CD4-positive, alpha-beta memory T cell (primary cell): ENCODE data around the gene GRPR. TPM values are rescaled to one million over a fixed set of nuclear protein-coding genes. Genes with fewer than 3 reads are reported as not detected.

Experiments used
- CTCF ChIA-PET: fragments of 350-600 bp; sonication (Branson Sonifier 250); formaldehyde crosslinking; loops from one replicate; lab custom pipeline; 2021; ENCODE audit warnings: inconsistent platforms; ENCODE audit not compliant: partially characterized antibody; lab: Charles Lee
- POLR2A ChIA-PET: fragments of 350-600 bp; sonication (Branson Sonifier 250); formaldehyde crosslinking; loops from one replicate; lab custom pipeline; 2021; ENCODE audit not compliant: partially characterized antibody; lab: Charles Lee
- DNase-seq, 5 donors: peaks; one replicate each; pipeline versions ENCODE4 v3.0.0 to v3.0.0-alpha.2; 2020 to 2022; ENCODE audit warnings: mixed read lengths in 1 of 5
- H3K27ac ChIP-seq: one replicate; pipeline ENCODE4 v1.7.0; 2013; ENCODE audit warnings: low read depth, low read length
- H3K27me3 ChIP-seq: 2 replicates; pipeline ENCODE4 v1.7.0; 2013; ENCODE audit warnings: mild to moderate bottlenecking, low read length, moderate library complexity; ENCODE audit not compliant: insufficient read depth
- H3K36me3 ChIP-seq: 2 replicates; pipeline ENCODE4 v1.7.0; 2013; ENCODE audit warnings: mild to moderate bottlenecking, low read length, moderate library complexity; ENCODE audit not compliant: insufficient read depth
- H3K4me1 ChIP-seq: 2 replicates; pipeline ENCODE4 v1.7.0; 2013; ENCODE audit warnings: mild to moderate bottlenecking, low read length, moderate library complexity; ENCODE audit not compliant: insufficient read depth
- H3K4me3 ChIP-seq, 2 donors: one replicate each; pipeline ENCODE4 v1.7.0; 2013; ENCODE audit warnings: low read length in 2 of 2, mild to moderate bottlenecking in 1 of 2
- H3K9me3 ChIP-seq, 2 donors: one replicate each; pipeline ENCODE4 v1.7.0; 2013; ENCODE audit warnings: low read length in 2 of 2, control low read depth in 1 of 2; ENCODE audit not compliant: control insufficient read depth in 1 of 2
- H3K27ac Mint-ChIP-seq, 7 donors: one replicate each; pipeline ENCODE4 v1.8.0; 2020 to 2021; ENCODE audit warnings: mixed read lengths in 7 of 7, mild to moderate bottlenecking in 6 of 7, inconsistent platforms in 3 of 7, moderate library complexity in 3 of 7
- H3K27me3 Mint-ChIP-seq, 2 donors: one replicate each; pipeline ENCODE4 v1.8.0; 2020 to 2021; ENCODE audit warnings: mixed read lengths in 2 of 2
- H3K36me3 Mint-ChIP-seq, 2 donors: one replicate each; pipeline ENCODE4 v1.8.0; 2020 to 2021; ENCODE audit warnings: mixed read lengths in 2 of 2, inconsistent platforms in 1 of 2, mild to moderate bottlenecking in 1 of 2
- H3K4me1 Mint-ChIP-seq, 4 donors: one replicate each; pipeline ENCODE4 v1.8.0; 2020 to 2021; ENCODE audit warnings: mixed read lengths in 4 of 4, mild to moderate bottlenecking in 1 of 4
- H3K4me3 Mint-ChIP-seq, 8 donors: one replicate each; pipeline ENCODE4 v1.8.0; 2020 to 2021; ENCODE audit warnings: mixed read lengths in 8 of 8, mild to moderate bottlenecking in 7 of 8, moderate library complexity in 6 of 8, inconsistent platforms in 3 of 8
- H3K9me3 Mint-ChIP-seq, 8 donors: one replicate each; pipeline ENCODE4 v1.8.0; 2020 to 2021; ENCODE audit warnings: mixed read lengths in 8 of 8, mild to moderate bottlenecking in 5 of 8, inconsistent platforms in 3 of 8, moderate library complexity in 1 of 8
- intact Hi-C: fragments of 100-400 bp; cut with micrococcal nuclease; formaldehyde crosslinking; loops from one replicate; pipeline ENCODE4 v1.15.1; 2023
- polyA plus RNA-seq, 2 donors: library from polyadenylated mRNA; unstranded; fragments of 300-500 nt; fragmentation: Illumina TruSeq; gene quantifications; one replicate each; pipeline ENCODE4 v1.2.3, GENCODE V29; 2021
- total RNA-seq, 2 experiments: library from RNA; stranded (reverse); gene quantifications; one replicate each; pipeline ENCODE4 v1.2.3, GENCODE V29; 2021

GRPR gene
- total and polyA plus RNA-seq, 4 experiments from 2014 or later = 0.23 to 0.33 (median 0.24) TPM; not detected in 1

DNA sequence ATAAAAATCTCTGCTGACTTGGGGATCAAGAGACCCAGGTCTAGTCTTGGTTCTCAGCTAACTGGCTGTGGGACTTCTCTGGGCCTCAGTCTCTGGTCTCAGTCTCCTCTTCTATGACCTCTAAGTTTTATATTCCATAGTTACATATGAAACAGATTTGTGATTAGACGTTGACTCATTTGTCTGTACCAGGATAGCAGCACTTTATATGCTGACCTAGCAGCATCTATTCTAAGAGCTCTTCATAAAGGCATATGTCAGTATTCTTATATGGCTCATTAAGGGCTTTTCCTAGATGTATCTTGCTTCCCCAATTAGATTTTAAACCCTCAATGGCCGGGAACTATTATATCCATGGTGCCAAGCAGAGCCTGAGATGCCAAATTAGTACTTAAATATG lies 12.7 kb downstream of the GRPR start:
- Mint-ChIP-seq H3K4me1 (peaks cover 0 to 2% (median 0%) of the 10 kb centered on the region in 4 donors), H3K27ac (no peak overlapping the region)
- CTCF ChIA-PET = no interaction called here

DNA sequence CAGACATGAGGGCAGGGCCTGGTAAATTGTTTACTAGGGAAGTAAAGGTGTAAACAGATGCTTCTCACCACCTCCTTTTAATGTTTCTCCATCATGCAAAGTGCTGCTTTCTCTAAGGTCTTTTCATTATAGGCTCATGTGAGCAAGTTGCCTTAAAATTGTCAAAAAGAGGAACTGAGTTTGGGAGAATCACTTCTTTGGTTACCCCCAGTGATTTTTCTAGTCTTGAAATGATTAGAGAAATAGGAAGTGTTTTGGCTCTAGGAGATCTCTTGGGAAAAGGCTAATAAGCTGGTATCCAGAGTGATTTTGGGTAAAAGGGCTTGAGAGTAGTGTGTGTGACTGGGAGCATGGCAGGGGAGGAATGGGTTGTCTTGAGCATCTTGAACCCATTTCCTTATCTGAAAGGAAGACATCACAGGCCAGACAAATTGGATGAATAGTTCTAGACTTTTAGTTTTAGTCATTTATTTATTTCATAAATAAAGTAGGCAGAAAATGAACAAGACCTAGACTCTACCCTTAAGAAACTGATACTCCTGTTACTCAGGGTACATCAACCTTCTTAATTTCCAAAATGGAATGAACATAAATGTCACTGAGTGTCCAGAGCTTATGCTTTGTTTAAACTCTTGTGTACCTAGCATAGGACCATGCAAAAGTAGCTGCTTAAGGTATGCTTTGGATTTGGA lies 14.2 kb downstream of the GRPR start:
- H3K9me3 ChIP-seq = no peaks in the 10 kb centered on the region
- no peaks in the 10 kb centered on the region for H3K4me1 ChIP-seq

More for the DNA sequence above, 12.7 kb downstream of the GRPR start:
- H3K27me3 Mint-ChIP-seq = peaks cover 2 to 3% of the 10 kb centered on the region in 2 donors
- Histone ChIP-seq H3K9me3 (no peaks in the 10 kb centered on the region), H3K4me1 (no peaks in the 10 kb centered on the region), H3K27me3 (no peaks in the 10 kb centered on the region), H3K4me3 (no peak overlapping the region), H3K36me3 (no peaks in the 10 kb centered on the region), H3K27ac (no peak overlapping the region)
- no peak overlapping the region for H3K4me3 Mint-ChIP-seq
- intact Hi-C loops = no loop called here
- no peaks in the 10 kb centered on the region for H3K9me3 Mint-ChIP-seq
- POLR2A ChIA-PET = no interaction called here
- DNase-seq = no peak
- H3K36me3 Mint-ChIP-seq = no peaks in the 10 kb centered on the region

DNA sequence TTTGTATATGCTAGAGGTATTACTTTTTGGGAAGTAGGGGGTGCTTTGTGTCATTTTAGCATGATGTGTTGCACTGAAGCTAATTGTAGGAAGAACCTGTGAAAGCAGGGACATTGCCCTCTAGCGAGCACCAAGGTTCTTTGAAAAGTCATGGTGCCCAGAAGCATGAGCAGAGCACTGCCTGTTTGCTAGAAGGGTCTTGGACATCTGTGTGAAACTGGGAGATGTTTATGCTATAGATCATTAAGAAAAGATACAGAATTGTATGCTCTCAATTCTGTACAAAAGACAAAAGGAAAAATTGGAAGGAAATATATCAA lies 14.7 kb downstream of the GRPR start:
- ChIA-PET POLR2A (no interaction called here), CTCF (interaction anchor here (1.0 kb wide), 1 partner anchor 15 kb away, joined by 3 read pairs; the partner anchor contains the start of gene GRPR)
- H3K27ac Mint-ChIP-seq = no peak overlapping the region
- H3K27me3 Mint-ChIP-seq = peaks cover 2 to 3% of the 10 kb centered on the region in 2 donors
- peaks cover 0 to 2% (median 0%) of the 10 kb centered on the region in 4 donors for H3K4me1 Mint-ChIP-seq
- no peak overlapping the region for H3K4me3 Mint-ChIP-seq
- no peaks in the 10 kb centered on the region for H3K9me3 Mint-ChIP-seq
- H3K36me3 ChIP-seq = no peaks in the 10 kb centered on the region
- intact Hi-C loops = no loop called here
- H3K9me3 ChIP-seq = no peaks in the 10 kb centered on the region
- no peaks in the 10 kb centered on the region for H3K4me1 ChIP-seq
- no peak overlapping the region for H3K27ac ChIP-seq
- no peaks in the 10 kb centered on the region for H3K36me3 Mint-ChIP-seq
- no peaks in the 10 kb centered on the region for H3K27me3 ChIP-seq
- DNase-seq = peak in 1 of 5 donors; percentile 1
- no peak overlapping the region for H3K4me3 ChIP-seq

More for the DNA sequence above, 14.2 kb downstream of the GRPR start:
- Histone ChIP-seq H3K27ac (no peak overlapping the region), H3K27me3 (no peaks in the 10 kb centered on the region), H3K36me3 (no peaks in the 10 kb centered on the region), H3K4me3 (no peak overlapping the region)
- Mint-ChIP-seq H3K4me1 (peaks cover 0 to 2% (median 0%) of the 10 kb centered on the region in 4 donors), H3K4me3 (no peak overlapping the region), H3K9me3 (no peaks in the 10 kb centered on the region), H3K27ac (no peak overlapping the region), H3K27me3 (peaks cover 2 to 3% of the 10 kb centered on the region in 2 donors), H3K36me3 (no peaks in the 10 kb centered on the region)
- ChIA-PET POLR2A (no interaction called here), CTCF (interaction anchor here (1.0 kb wide), 1 partner anchor 14 kb away, joined by 3 read pairs; the partner anchor contains the start of gene GRPR)
- DNase-seq = no peak
- intact Hi-C loops = no loop called here

DNA sequence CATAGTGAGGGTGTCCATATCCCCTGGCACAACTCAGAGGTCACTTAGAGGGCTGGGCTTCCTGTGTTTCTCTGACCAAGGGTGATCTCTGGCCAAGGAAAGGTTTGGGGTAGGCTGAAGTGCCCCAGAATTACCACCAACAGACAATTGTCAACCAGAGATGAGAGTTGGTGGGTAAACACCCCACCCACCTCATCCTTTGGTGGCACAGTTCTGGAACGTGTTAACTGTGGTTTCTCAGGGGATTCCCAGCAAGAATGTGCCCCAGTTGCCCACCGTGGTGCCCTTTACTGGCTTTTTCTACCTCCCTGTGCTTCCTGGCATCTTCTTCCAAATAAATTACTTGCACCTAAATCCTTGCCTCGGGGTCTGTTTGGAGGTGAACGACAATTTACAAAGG lies 17.1 kb downstream of the GRPR start:
- ChIA-PET POLR2A (no interaction called here), CTCF (no interaction called here)
- Mint-ChIP-seq H3K4me1 (peaks cover 0 to 2% (median 0%) of the 10 kb centered on the region in 4 donors), H3K27me3 (peaks cover 7 to 8% of the 10 kb centered on the region in 2 donors), H3K9me3 (peaks cover 0 to 3% (median 0%) of the 10 kb centered on the region in 8 donors), H3K4me3 (no peak overlapping the region), H3K27ac (no peak overlapping the region), H3K36me3 (no peaks in the 10 kb centered on the region)
- no peak for DNase-seq
- H3K36me3 ChIP-seq = no peaks in the 10 kb centered on the region
- intact Hi-C loops = no loop called here
- no peaks in the 10 kb centered on the region for H3K4me1 ChIP-seq
- H3K27me3 ChIP-seq = no peaks in the 10 kb centered on the region
- no peaks in the 10 kb centered on the region for H3K9me3 ChIP-seq
- no peak overlapping the region for H3K27ac ChIP-seq
- H3K4me3 ChIP-seq = no peak overlapping the region

DNA sequence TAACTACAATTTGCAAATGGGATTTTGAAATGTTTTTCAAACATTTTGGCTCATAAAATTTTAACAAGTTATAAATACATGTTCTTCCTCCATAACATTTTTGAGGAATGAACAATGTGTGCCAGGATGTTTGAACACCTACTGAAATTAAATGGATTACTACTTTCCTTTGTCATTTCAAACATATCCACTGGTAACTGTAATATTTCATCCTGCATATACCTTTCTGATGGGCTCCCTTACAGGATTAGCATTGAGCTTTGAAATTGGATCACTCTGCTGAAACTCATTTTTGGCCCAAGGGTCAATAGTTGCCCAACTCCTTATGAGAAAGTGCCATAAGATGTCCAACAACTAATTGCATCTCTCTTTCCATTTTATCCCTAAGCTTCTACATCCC lies 17.6 kb downstream of the GRPR start:
- intact Hi-C loops = no loop called here
- H3K9me3 ChIP-seq = no peaks in the 10 kb centered on the region
- no peak for DNase-seq
- ChIA-PET CTCF (no interaction called here), POLR2A (no interaction called here)
- Mint-ChIP-seq H3K4me1 (peaks cover 0 to 2% (median 0%) of the 10 kb centered on the region in 4 donors), H3K36me3 (no peaks in the 10 kb centered on the region), H3K4me3 (no peak overlapping the region), H3K27ac (no peak overlapping the region), H3K27me3 (peaks cover 10 to 11% of the 10 kb centered on the region in 2 donors), H3K9me3 (peaks cover 0 to 3% (median 0%) of the 10 kb centered on the region in 8 donors)
- no peak overlapping the region for H3K27ac ChIP-seq
- H3K4me1 ChIP-seq = no peaks in the 10 kb centered on the region
- H3K4me3 ChIP-seq = no peak overlapping the region
- H3K36me3 ChIP-seq = no peaks in the 10 kb centered on the region
- no peaks in the 10 kb centered on the region for H3K27me3 ChIP-seq

DNA sequence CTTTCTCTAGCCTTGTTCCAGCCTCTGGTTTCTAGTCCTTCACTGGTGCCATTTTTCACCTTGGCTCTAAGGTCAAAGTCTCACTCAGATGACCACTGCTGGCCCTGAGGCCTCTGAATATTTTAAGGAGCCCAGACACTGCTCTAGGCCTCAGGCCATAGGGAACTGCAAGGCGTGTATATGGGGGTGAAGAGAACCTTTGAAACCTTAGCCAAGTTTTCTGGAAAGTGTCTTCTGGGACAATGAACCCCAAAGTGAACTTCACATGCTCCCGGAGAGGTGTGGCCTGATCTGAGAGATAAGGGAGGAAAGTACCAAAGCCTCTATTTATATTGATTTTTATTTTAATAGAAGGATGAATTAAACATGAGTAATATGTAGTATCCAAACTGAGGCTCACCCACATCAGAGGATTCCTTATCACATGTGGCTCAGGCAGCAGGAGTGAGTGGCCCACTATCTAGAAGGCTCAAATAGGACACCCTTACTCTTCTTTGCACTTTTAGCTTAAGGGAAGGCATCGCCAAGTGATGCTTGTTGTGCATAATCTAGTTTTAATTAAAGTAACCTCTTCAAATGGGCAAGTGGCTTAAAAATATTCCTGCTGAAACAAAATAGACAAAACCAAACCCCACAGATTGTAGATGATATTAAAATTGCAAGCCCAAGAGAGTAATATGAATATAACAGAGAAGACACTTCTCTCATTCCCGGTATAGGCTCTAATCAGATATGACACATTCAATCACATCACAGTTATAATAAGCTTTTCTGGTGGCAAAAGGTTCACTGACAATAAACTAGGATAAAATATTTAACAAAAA lies 18.3 kb downstream of the GRPR start:
- Mint-ChIP-seq H3K4me3 (no peak overlapping the region), H3K4me1 (peaks cover 0 to 2% (median 0%) of the 10 kb centered on the region in 4 donors), H3K9me3 (peaks cover 0 to 3% (median 0%) of the 10 kb centered on the region in 8 donors), H3K36me3 (no peaks in the 10 kb centered on the region), H3K27ac (no peak overlapping the region), H3K27me3 (peaks cover 10 to 11% of the 10 kb centered on the region in 2 donors)
- no peaks in the 10 kb centered on the region for H3K4me1 ChIP-seq
- DNase-seq = no peak
- no peak overlapping the region for H3K27ac ChIP-seq
- intact Hi-C loops = no loop called here
- ChIA-PET CTCF (interaction anchor here (0.9 kb wide), 1 partner anchor 380 kb away, joined by 3 read pairs; no protein-coding TSS in a partner anchor), POLR2A (no interaction called here)
- no peak overlapping the region for H3K4me3 ChIP-seq
- no peaks in the 10 kb centered on the region for H3K27me3 ChIP-seq
- no peaks in the 10 kb centered on the region for H3K36me3 ChIP-seq
- H3K9me3 ChIP-seq = no peaks in the 10 kb centered on the region

DNA sequence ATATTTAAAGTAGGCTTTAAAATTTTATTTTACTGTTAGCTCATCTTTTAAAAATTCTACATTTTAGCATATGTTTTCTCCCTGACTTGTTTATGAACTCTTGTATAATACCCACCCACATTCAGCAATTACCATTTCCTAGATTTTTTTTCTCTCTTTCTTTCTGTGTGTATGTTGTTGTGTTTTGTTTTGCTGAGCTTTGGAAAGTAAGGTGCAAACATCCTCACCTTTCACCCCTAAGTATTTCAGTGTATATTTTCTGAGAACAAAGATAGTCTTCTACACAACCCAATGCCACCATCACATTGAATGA lies 18.8 kb downstream of the GRPR start:
- intact Hi-C loops = no loop called here
- Histone ChIP-seq H3K9me3 (no peaks in the 10 kb centered on the region), H3K27ac (no peak overlapping the region), H3K4me3 (no peak overlapping the region), H3K27me3 (no peaks in the 10 kb centered on the region), H3K4me1 (no peaks in the 10 kb centered on the region), H3K36me3 (no peaks in the 10 kb centered on the region)
- Mint-ChIP-seq H3K36me3 (no peaks in the 10 kb centered on the region), H3K4me3 (no peak overlapping the region), H3K27me3 (peaks cover 10% of the 10 kb centered on the region in 2 donors), H3K27ac (no peak overlapping the region), H3K4me1 (peaks cover 0 to 2% (median 0%) of the 10 kb centered on the region in 4 donors), H3K9me3 (peaks cover 0 to 3% (median 0%) of the 10 kb centered on the region in 8 donors)
- POLR2A ChIA-PET = no interaction called here
- DNase-seq = no peak
- CTCF ChIA-PET = interaction anchor here (0.9 kb wide), 1 partner anchor 380 kb away, joined by 3 read pairs; no protein-coding TSS in a partner anchor
